GM12865 (cell line): ENCODE results near the gene TRMT61A.

ENCODE experiments used
- DNase-seq: peaks from one replicate; pipeline ENCODE4 v3.0.0; 2010; ENCODE audit warnings: low read depth
- H3K4me3 ChIP-seq: 2 replicates; pipeline ENCODE4 v1.5.1; 2011; ENCODE audit warnings: mild to moderate bottlenecking, low read depth, low read length, control low read depth
- CTCF ChIP-seq: IDR thresholded peaks from 2 replicates; pipeline ENCODE4 v1.5.1; 2011; ENCODE audit warnings: low read length, control low read depth, low read depth, inconsistent platforms; ENCODE audit not compliant: insufficient read depth; ENCODE audit errors: missing control alignments

TRMT61A gene

GRCh38 chr14:103528587-103529382 lies at the start of gene TRMT61A:
TSS of gene TRMT61A (plus strand) at chr14:103529196. CDS start at chr14:103529979, 783 bp downstream.
- DNase-seq: peak; percentile 87
- H3K4me3 ChIP-seq: peak within 1 kb of the TSS; percentile 67
- no peak for TF ChIP-seq CTCF

DNA sequence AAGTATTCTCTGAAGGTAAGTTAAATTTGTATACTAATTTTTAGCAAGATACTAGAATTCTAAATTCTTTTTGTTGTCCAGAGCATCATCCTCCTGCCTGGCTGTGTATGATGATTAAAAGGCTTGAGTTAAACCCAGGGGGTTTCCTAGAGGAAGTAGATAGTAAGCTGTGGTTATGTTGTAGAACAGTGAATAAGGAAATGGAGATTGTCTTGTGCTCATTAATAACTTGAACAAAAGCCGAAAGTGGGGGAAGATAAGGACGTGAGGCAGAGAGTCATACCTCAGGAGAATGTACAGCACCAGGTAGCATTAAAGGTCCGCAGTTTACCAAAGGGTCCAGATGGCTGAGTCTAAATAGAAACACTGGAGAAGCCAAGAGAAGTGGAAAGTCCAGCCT lies 48.4 kb upstream of the TRMT61A start:
- no peak overlapping the region for H3K4me3 ChIP-seq
- peak; percentile 63 for DNase-seq
- TF ChIP-seq CTCF: no peak

DNA sequence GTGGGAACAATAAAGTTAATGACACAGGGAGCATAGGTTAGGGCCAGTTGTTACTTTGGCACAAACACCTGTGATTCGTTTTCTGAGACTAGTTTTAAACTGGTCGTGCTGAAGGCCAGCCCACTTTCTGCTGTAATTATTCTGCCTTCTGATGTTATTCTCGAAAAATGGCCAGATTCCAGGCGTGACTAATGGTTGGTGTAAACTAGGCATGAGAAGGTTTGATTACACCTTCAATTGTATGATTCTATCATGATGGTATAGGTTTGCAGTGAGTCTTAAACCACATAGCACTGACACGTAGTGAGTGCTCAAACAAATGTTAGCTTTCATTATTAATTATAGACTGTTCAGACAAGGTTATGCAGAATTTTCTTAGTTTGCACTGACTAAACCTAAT lies 45.4 kb upstream of the TRMT61A start:
- DNase-seq: no peak

GRCh38 chr14:103485504-103485903 lies 43.5 kb upstream of the TRMT61A start:
- no peak for DNase-seq
- no peak overlapping the region for H3K4me3 ChIP-seq
- no peak for TF ChIP-seq CTCF

More for the DNA sequence above, 45.4 kb upstream of the TRMT61A start:
- no peak for TF ChIP-seq CTCF
- H3K4me3 ChIP-seq: no peak overlapping the region

DNA sequence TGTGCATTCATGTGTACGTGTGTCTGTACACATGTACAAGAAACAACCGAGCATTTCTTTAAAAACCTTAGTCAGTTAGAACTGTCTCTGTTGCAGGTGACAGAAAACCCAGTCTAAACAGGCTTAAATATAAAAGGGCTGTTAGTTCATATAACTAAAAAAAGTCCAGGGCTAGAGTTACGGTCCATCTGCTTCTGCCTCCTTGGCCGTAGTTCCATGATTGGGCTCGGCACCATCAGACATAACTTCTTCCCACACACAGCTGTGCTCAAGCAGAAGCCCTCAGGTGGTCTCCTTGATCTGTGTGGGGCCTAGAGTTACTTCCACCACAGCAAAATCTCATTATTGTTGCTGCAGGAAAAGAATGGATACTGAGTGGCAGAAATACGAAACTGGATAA lies 40.9 kb upstream of the TRMT61A start:
- no peak for TF ChIP-seq CTCF
- no peak for DNase-seq
- no peak overlapping the region for H3K4me3 ChIP-seq

DNA sequence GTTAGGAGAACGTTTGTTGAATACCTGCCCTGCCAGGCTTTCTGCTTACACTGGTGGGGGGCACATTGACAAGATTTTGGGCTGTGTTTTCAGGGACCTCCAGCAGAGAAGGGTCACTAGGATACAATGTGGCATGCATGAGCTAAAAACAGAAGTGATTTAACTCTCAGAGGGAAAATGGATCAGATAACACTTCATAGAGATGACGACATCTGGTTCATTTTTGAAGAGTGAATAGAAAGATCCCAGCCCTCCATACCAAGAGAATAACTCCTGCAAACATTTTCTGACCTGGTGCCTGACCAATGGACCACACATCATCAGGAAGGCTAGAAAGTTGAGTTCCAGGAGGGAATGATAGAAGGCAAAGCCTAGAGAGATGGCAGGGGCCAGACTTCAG lies 40.0 kb upstream of the TRMT61A start:
- DNase-seq: no peak
- TF ChIP-seq CTCF: no peak
- H3K4me3 ChIP-seq: no peak overlapping the region

DNA sequence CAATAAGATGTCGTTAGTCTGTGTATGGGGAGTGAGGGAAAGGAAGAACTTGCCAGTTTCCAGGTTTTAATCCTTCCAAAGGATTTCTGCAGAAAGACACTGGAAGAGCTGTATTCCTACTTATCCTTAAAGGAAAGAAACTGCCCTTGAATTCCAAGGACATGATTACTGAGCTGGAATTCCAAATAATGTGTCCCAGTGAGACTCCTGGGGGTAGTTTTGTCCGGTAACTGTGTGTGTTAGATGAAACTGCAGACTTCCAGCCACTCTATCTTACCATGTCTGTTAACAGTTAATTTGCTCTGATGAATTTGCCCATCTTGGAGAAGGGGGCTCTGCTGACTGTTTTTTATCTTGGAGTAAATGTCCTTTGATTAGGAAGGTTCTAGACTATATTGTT lies 39.4 kb upstream of the TRMT61A start:
- TF ChIP-seq CTCF: no peak
- DNase-seq: no peak
- H3K4me3 ChIP-seq: no peak overlapping the region
